Neural cell (in vitro differentiated cells): ENCODE measurements around the gene ATP5ME. TPM values are rescaled to one million over a fixed set of nuclear protein-coding genes. Genes with fewer than 3 reads are reported as not detected.

ENCODE experiments used
- H2AFZ ChIP-seq: fragments of 200-600, 300-800 bp; sonication (generic), shearing (Covaris generic); 2 replicates; pipeline ENCODE4 v1.6.0; 2014; ENCODE audit warnings: low read depth, mild to moderate bottlenecking, antibody characterized with exemption, low read length, moderate library complexity
- H3F3A ChIP-seq: fragments of 200-600 bp; shearing (Covaris generic); 2 replicates; pipeline ENCODE4 v1.6.1; 2016; ENCODE audit warnings: mild to moderate bottlenecking, moderate library complexity, mixed read lengths, antibody characterized with exemption, low read length; ENCODE audit not compliant: insufficient read depth, poor library complexity, severe bottlenecking
- H3K27ac ChIP-seq: fragments of 200-600, 300-800 bp; sonication (generic), shearing (Covaris generic); 2 replicates; pipeline ENCODE4 v1.5.1; 2014; ENCODE audit warnings: mild to moderate bottlenecking, low read length, moderate library complexity
- H3K27me3 ChIP-seq: fragments of 300-800, 200-600 bp; sonication (generic), shearing (Covaris generic); 2 replicates; pipeline ENCODE4 v1.6.0; 2014; ENCODE audit warnings: mild to moderate bottlenecking, low read depth, low read length, moderate library complexity; ENCODE audit not compliant: insufficient read depth
- H3K36me3 ChIP-seq: fragments of 300-800, 200-600 bp; sonication (generic), shearing (Covaris generic); 2 replicates; pipeline ENCODE4 v1.5.1; 2014; ENCODE audit warnings: mild to moderate bottlenecking, antibody characterized with exemption, low read length, moderate library complexity; ENCODE audit not compliant: insufficient read depth
- H3K4me2 ChIP-seq: fragments of 300-800, 200-600 bp; sonication (generic), shearing (Covaris generic); 2 replicates; pipeline ENCODE4 v1.6.0; 2014; ENCODE audit warnings: mild to moderate bottlenecking, low read length
- H3K4me3 ChIP-seq: fragments of 300-800, 200-600 bp; sonication (generic), shearing (Covaris generic); 2 replicates; pipeline ENCODE4 v1.5.1; 2014; ENCODE audit warnings: mild to moderate bottlenecking, low read length, moderate library complexity
- H3K79me2 ChIP-seq: fragments of 200-600 bp; shearing (Covaris generic); replicated peaks from 2 replicates; pipeline ENCODE4 v1.6.0; 2014; ENCODE audit warnings: mild to moderate bottlenecking, low read length, moderate library complexity; ENCODE audit not compliant: insufficient read depth
- H3K9ac ChIP-seq: fragments of 300-800, 200-600 bp; sonication (generic), shearing (Covaris generic); 2 replicates; pipeline ENCODE4 v1.6.1; 2016; ENCODE audit warnings: mild to moderate bottlenecking, low read length, mixed read lengths
- H3K9me2 ChIP-seq: fragments of 200-600 bp; shearing (Covaris generic); 2 replicates; pipeline ENCODE4 v1.6.1; 2016; ENCODE audit warnings: mild to moderate bottlenecking, low read length, mixed read lengths; ENCODE audit not compliant: insufficient read depth
- H3K9me3 ChIP-seq: fragments of 200-600, 300-800 bp; sonication (generic), shearing (Covaris generic); 2 replicates; pipeline ENCODE4 v1.6.1; 2016; ENCODE audit warnings: mild to moderate bottlenecking, mixed run types, low read length, moderate library complexity, mixed read lengths
- H4K20me1 ChIP-seq: fragments of 200-600 bp; shearing (Covaris generic); 2 replicates; pipeline ENCODE4 v1.6.1; 2016; ENCODE audit warnings: mild to moderate bottlenecking, mixed run types; ENCODE audit not compliant: insufficient read depth
- EP300 ChIP-seq: fragments of 450-650 bp; conservative IDR thresholded peaks from 2 replicates; pipeline ENCODE4 v1.6.1; 2014; ENCODE audit warnings: antibody characterized with exemption, mild to moderate bottlenecking, moderate library complexity; ENCODE audit not compliant: poor library complexity, severe bottlenecking
- EZH2 ChIP-seq: fragments of 200-600, 300-800 bp; shearing (Covaris generic), sonication (generic); IDR thresholded peaks from 2 replicates; pipeline ENCODE4 v1.6.1; 2014; ENCODE audit warnings: antibody characterized with exemption, low read length, borderline replicate concordance, mild to moderate bottlenecking; ENCODE audit not compliant: insufficient read depth, poor library complexity, severe bottlenecking
- MXI1 ChIP-seq: fragments of 450-650 bp; conservative IDR thresholded peaks from 2 replicates; pipeline ENCODE4 v1.6.1; 2014; ENCODE audit warnings: antibody characterized with exemption, mild to moderate bottlenecking; ENCODE audit not compliant: poor library complexity, severe bottlenecking
- POLR2AphosphoS5 ChIP-seq: IDR thresholded peaks from 2 replicates; pipeline ENCODE4 v1.6.1; 2012
- RAD21 ChIP-seq: fragments of 450-650 bp; conservative IDR thresholded peaks from 2 replicates; pipeline ENCODE4 v1.6.1; 2014; ENCODE audit warnings: antibody characterized with exemption, mild to moderate bottlenecking, moderate library complexity
- SMC3 ChIP-seq: fragments of 450-650 bp; conservative IDR thresholded peaks from 2 replicates; pipeline ENCODE4 v1.6.1; 2014; ENCODE audit warnings: antibody characterized with exemption, mild to moderate bottlenecking, moderate library complexity; ENCODE audit not compliant: poor library complexity
- TAF1 ChIP-seq: IDR thresholded peaks from 2 replicates; pipeline ENCODE4 v1.6.1; 2012; ENCODE audit warnings: low read depth
- polyA plus RNA-seq: library from polyadenylated mRNA; depleted of rRNA; stranded (reverse); fragments of >200 nt; gene quantifications from 2 replicates; pipeline ENCODE4 v1.2.3, GENCODE V29; 2014
- TF ChIP-seq, protein P1 (sequence below): IDR thresholded peaks from 2 replicates; pipeline ENCODE4 v1.6.1; 2012; ENCODE audit warnings: borderline replicate concordance
- TF ChIP-seq, protein P2 (sequence below): fragments of 450-650 bp; IDR thresholded peaks from 2 replicates; pipeline ENCODE4 v1.5.1; 2014; ENCODE audit warnings: antibody characterized with exemption, mild to moderate bottlenecking, moderate library complexity; ENCODE audit not compliant: poor library complexity, severe bottlenecking

ATP5ME gene
- polyA plus RNA-seq, 1 donor from 2014 or later: 156 TPM

GRCh38 chr4:680091-680490, 6.0 kb upstream of the ATP5ME start:
- Histone ChIP-seq H3K27ac (no peak overlapping the region), H3F3A (no peaks in the 10 kb centered on the region), H3K4me2 (no peak overlapping the region), H3K4me3 (no peak overlapping the region), H4K20me1 (no peaks in the 10 kb centered on the region), H2AFZ (no peak overlapping the region), H3K27me3 (no peaks in the 10 kb centered on the region), H3K36me3 (no peaks in the 10 kb centered on the region), H3K79me2 (peaks cover 2% of the 10 kb centered on the region), H3K9me2 (no peaks in the 10 kb centered on the region), H3K9ac (no peak overlapping the region), H3K9me3 (no peaks in the 10 kb centered on the region)
- TF ChIP-seq, protein P1, sequence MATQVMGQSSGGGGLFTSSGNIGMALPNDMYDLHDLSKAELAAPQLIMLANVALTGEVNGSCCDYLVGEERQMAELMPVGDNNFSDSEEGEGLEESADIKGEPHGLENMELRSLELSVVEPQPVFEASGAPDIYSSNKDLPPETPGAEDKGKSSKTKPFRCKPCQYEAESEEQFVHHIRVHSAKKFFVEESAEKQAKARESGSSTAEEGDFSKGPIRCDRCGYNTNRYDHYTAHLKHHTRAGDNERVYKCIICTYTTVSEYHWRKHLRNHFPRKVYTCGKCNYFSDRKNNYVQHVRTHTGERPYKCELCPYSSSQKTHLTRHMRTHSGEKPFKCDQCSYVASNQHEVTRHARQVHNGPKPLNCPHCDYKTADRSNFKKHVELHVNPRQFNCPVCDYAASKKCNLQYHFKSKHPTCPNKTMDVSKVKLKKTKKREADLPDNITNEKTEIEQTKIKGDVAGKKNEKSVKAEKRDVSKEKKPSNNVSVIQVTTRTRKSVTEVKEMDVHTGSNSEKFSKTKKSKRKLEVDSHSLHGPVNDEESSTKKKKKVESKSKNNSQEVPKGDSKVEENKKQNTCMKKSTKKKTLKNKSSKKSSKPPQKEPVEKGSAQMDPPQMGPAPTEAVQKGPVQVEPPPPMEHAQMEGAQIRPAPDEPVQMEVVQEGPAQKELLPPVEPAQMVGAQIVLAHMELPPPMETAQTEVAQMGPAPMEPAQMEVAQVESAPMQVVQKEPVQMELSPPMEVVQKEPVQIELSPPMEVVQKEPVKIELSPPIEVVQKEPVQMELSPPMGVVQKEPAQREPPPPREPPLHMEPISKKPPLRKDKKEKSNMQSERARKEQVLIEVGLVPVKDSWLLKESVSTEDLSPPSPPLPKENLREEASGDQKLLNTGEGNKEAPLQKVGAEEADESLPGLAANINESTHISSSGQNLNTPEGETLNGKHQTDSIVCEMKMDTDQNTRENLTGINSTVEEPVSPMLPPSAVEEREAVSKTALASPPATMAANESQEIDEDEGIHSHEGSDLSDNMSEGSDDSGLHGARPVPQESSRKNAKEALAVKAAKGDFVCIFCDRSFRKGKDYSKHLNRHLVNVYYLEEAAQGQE: no peak
- TF ChIP-seq POLR2AphosphoS5 (no peak), EZH2 (no peak), SMC3 (no peak), EP300 (no peak), RAD21 (no peak), TAF1 (no peak), MXI1 (no peak)
- TF ChIP-seq, protein P2, sequence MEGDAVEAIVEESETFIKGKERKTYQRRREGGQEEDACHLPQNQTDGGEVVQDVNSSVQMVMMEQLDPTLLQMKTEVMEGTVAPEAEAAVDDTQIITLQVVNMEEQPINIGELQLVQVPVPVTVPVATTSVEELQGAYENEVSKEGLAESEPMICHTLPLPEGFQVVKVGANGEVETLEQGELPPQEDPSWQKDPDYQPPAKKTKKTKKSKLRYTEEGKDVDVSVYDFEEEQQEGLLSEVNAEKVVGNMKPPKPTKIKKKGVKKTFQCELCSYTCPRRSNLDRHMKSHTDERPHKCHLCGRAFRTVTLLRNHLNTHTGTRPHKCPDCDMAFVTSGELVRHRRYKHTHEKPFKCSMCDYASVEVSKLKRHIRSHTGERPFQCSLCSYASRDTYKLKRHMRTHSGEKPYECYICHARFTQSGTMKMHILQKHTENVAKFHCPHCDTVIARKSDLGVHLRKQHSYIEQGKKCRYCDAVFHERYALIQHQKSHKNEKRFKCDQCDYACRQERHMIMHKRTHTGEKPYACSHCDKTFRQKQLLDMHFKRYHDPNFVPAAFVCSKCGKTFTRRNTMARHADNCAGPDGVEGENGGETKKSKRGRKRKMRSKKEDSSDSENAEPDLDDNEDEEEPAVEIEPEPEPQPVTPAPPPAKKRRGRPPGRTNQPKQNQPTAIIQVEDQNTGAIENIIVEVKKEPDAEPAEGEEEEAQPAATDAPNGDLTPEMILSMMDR: no peak

- Histone ChIP-seq H3F3A (no peaks in the 10 kb centered on the region), H3K27me3 (no peaks in the 10 kb centered on the region), H3K79me2 (peaks cover 3% of the 10 kb centered on the region), H4K20me1 (no peaks in the 10 kb centered on the region), H3K4me2 (no peak overlapping the region), H3K36me3 (no peaks in the 10 kb centered on the region), H3K4me3 (no peak overlapping the region), H3K9ac (no peak overlapping the region), H3K27ac (no peak overlapping the region), H3K9me3 (no peaks in the 10 kb centered on the region), H3K9me2 (no peaks in the 10 kb centered on the region), H2AFZ (no peak overlapping the region)
- no peak for TF ChIP-seq EZH2
- no peak for TF ChIP-seq TAF1
- no peak for TF ChIP-seq SMC3
- TF ChIP-seq, protein P2: no peak
- TF ChIP-seq EP300: no peak
- no peak for TF ChIP-seq POLR2AphosphoS5
- no peak for TF ChIP-seq MXI1
- TF ChIP-seq, protein P1: no peak
- no peak for TF ChIP-seq RAD21
Observed at GRCh38 chr4:679629-680028, 5.6 kb upstream of the ATP5ME start.
